HG03066 (cell line): ENCODE results near the gene TRAPPC12.

Experiments used
- ATAC-seq: cut with Tn5 transposase; IDR thresholded peaks from one replicate; pipeline ENCODE4 v1.9.1; 2021; ENCODE audit warnings: low read depth; ENCODE audit not compliant: unreplicated experiment

TRAPPC12 gene

DNA sequence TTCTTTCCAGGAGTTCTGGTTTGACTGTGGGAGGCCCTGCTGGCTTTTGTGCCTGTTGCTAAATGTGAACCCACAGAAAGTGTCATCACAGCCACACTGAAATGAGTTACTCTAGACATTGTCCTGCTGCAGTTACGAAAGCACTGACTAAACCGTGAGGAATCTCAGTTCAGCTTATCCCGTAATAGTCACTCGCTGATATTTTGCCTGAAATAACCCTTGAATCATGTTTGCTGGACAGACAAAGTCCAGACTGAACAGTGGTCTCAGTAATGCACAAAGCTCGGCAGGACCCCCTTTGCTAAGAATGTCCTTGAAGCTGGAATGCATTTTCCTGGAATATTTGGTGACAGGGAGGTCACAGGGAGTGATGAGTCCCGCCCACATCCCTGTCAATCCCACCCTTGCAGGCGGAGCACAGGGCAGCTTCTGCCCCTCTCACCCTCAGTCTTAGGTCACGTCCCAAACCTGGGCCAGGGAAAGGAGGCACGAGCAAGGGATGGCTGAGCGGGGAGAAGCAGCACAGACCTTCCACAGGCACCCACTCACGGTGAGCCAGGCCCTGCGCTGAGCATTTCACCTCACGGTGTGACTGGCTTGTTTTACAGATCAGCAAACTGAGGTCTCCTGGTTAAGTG lies 86.5 kb downstream of the TRAPPC12 start:
- ATAC-seq, result no peak

- no peak for ATAC-seq
Measured at GRCh38 chr2:3466482-3466863, 87.0 kb downstream of the TRAPPC12 start.

DNA sequence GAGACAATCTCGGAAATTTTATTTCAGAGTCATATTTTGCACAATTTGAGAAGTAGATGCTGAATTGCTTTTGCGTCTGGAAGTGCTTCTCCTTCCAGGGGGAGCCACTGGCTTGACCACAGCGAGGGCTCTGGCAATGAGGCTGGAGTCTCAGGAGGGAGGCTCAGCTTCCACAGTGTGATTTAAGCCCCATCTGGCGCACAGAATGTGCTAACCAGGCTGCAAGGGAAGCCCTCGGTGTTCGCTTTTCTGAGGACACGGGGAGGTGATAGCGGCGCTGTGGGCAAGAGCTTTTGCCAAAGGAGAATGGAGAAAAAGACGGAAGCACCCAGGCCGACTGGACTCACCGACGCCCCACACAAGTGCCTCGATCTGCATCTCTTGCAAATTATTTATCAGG lies 87.5 kb downstream of the TRAPPC12 start:
- ATAC-seq, result no peak

- ATAC-seq, result no peak
Measured at GRCh38 chr2:3467654-3468053, 88.2 kb downstream of the TRAPPC12 start.

- ATAC-seq, result no peak
Measured at GRCh38 chr2:3468296-3468988, 88.9 kb downstream of the TRAPPC12 start.

GRCh38 chr2:3469486-3469885 lies 90.0 kb downstream of the TRAPPC12 start:
- no peak for ATAC-seq

GRCh38 chr2:3470166-3470651 lies 90.7 kb downstream of the TRAPPC12 start:
- ATAC-seq, result no peak

DNA sequence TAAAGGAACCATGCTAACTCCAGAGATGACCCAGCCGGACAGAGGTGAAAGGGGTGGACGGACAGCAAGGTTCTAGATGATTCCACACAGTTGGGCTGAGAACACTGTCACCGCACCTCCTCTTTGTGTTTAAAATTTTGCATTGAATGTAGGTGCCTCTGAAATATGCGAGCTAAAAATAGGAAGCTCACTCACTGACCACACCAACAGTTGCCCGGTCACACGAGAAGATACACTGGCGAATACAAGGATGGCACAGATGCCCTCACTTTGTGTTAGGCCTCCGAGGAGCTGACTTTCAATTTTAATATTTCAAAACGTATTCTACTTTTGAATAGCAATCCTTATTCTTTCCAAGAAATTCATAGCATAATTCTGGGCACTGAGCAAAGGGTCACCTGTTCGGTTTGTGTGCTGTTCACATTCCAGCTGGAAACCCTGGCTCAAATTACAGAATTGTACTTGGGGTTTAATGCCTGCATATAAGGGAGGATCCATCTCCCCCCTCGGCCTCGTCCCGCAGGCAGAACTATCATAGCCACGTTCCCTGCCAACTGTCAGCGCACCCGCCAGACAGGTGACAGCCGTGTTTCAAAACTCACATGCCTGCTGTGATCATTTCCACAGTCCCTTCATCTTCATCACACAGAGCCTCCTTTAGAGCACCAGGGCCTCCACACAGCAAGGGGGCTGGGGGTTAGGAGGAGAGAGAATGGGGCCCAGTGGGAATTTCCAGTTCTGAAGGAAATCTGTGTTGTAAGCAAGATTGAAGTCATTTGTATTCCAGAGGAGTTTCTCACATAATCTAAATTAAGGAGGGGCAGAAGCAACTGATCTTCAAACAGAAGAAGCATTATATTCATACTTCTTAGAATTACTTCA lies 91.6 kb downstream of the TRAPPC12 start:
- no peak for ATAC-seq

- ATAC-seq, result no peak
Measured at GRCh38 chr2:3472296-3472695, 92.8 kb downstream of the TRAPPC12 start.

GRCh38 chr2:3472966-3473365 lies 93.5 kb downstream of the TRAPPC12 start:
- no peak for ATAC-seq

DNA sequence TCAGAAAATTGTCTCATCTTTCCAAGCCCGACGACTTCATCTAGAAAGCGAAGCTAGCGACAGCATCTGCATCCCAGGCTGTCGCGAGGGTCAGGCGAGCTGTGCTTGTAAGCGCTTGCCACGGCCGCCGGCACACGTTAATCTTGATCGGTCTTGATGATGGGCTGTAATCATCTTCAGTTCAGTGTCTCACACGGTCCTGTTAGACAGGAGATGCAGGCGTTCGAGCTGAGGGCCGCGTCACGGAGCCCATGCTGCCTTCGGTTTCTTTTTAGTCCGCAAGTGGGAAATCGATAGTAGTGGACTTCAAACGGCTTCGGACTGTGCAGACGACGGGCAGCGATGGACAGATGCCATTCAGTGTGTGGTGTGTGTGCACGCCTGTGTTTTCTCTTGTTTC lies 96.3 kb downstream of the TRAPPC12 start:
- no peak for ATAC-seq

DNA sequence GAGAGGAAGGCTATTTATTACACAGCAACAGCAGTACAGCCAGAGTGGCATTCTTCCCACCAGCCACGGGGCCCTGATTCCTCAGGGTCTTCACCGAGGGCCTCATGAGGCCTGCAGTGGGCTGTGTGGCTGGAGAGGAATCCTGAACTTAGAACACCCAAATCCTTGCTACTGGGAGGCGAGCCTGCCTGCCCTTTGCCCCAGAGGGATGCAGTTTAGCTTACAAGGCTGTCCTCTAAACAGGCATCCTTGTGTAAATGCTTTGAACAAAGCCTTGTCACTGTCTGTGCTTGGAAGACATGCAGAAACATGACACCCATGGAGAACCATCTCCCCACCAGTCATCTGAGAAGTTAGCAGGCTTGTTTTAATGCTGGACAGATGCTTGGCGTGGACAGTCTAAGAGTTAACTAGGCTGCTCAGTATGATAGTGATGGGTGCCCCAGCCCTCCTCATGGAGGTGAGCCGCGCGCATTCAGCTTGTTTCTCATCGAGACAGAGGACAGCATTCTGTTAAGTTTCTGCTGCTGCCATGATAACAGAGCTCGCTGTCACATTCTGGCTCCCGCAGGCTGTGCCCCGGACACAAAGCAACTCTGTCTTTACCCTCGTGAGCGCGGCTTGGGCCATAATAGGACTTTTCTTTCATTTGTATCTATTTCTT lies 97.0 kb downstream of the TRAPPC12 start:
- ATAC-seq, result no peak

GRCh38 chr2:3476985-3477327 lies 97.5 kb downstream of the TRAPPC12 start:
- ATAC-seq, result no peak

- ATAC-seq, result no peak
Measured at GRCh38 chr2:3478846-3479385, 99.4 kb downstream of the TRAPPC12 start.

DNA sequence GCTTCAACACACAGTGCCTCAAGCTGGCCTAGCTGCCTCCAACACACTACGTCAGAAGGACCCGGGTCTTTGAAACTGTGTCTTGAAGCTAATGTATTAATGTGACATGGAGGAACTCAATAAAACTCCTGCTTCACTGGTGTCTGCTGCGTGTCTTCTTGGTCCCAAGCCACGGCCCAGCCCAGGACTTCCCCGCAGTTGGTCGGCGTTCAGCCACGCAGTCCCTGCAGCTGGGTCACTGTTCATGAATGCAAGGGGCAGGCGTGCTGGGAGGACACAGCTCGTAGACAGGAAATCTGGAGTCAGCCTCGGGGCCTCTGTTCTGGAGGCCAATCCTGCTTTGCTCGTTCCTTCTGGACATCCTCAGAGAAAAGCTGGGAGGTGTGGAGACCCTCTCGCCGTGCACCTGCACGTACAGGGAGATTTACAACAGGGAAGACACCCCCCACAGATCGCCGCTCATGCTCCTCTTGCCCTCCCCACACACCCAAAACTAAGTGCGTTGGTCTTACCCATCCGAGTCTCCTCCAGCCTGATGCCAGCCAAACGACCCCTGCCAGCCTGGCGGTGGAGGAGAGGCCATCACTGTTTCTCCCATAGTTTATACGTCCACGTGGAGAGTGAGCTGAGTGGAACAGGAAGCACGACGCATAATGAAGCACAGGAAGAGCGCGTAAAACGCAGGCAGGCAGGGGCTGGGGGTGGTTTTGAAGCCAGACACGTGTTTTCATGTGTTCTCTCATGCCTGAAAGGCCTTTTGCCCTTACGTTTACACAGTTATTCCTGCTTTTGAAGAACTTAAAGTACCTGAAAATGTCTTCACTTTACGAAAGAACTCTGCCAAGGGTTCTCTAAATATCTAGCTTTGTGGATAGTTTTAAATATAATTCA lies 100.2 kb downstream of the TRAPPC12 start:
- no peak for ATAC-seq

DNA sequence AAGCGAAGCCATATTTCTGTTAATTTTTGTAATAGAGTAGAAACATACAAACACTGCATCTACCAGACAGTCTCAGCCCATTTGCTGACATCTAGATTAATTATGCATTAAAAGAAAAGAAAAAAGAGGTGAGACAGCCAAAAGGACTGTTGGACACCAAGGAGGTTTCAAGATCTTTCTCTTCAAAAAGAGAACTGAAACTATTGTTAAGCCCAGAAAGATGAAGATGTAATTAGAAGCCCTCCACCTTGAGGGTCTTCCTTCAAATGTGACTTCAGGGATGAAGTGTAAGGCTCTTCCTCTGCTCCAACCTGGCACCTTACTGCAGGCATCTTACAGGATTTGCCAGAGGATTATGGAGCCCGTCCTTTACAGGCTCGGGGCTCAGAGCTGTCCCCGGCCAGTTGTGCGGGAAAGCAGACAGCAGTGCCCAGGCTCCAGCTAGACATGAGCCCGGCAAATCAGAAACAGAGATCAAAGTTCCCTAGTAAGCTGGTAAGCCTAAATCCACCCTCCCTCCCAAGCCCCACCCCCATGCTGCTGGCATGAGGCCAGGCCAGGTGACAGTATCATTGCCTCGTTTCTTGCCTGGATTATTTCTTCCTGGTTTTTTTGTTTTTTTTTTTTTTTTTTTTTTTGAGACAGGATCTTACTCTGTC lies 101.0 kb downstream of the TRAPPC12 start:
- ATAC-seq, result no peak

- ATAC-seq, result no peak
Measured at GRCh38 chr2:3481011-3481400, 101.5 kb downstream of the TRAPPC12 start.

DNA sequence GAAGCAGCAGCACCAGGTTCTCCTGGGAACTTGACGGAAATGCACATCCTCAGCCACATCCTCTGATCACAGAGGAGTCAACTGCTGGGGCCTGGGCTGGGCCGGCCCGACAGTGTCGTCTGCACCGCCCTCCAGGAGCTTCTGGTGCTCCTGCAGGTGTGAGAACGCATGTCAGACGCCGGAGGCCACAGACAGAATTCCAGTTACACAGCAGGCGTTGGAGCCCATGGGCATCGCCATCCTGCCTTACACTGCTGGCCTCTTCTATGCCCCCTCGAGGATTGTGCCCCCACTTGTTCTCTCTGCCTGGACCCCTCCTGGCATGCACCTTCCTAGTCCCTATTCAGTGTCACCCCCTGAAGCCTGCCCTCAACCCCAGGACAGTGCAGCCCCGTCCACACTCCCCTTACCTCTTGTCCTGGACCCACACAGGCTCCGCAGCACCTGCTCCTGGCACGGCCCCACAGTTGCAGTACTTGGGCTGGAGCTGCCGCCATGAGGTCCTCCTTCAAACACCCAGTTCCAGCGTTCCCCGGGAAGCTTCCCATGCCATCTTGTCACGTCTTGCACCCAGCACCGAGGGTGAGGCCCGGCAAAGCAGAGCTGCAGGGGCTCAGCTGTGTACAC lies 102.4 kb downstream of the TRAPPC12 start:
- ATAC-seq, result no peak

DNA sequence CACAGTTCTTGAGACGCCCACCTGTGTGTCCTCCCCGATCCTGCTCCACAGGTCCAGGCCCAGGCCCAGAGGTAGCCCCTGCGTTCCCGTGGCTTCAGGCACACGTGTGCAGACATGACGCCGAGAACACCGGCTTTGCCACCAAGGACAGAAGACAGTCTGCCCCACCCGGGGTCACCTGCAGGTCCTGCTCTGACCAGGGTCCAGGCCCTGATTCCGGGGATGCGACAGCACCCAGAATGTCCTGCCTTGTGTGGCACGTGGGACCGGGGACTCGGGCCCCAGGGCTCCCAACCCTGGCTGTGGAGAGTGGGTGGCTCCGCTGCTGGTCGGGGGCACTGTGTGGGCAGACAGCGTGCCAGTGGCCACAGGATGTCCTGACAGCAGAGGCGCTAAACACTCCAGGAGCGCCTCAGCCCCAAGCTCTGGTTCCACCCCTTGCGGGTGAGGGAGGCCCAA lies 102.9 kb downstream of the TRAPPC12 start:
- no peak for ATAC-seq
